NCI-H345 treated with DMSO at 0.1 percent for 48 hours (cell line): ENCODE data around the gene RAPGEF1.
"Not testable (repeated sequence)": the region's sequence is repeated elsewhere in the genome, so short reads cannot be mapped to it uniquely, and the experiment has no call there.

Experiments
- DNase-seq: peaks from one replicate; lab custom pipeline; 2025; ENCODE audit not compliant: unreplicated experiment; lab: John Stamatoyannopoulos, UW

The RAPGEF1 gene

GRCh38 chr9:131670247-131671132 is 69.4 kb downstream of the RAPGEF1 start:
- DNase-seq, result no peak

- DNase-seq, result no peak
Measured at GRCh38 chr9:131669269-131670157, 70.4 kb downstream of the RAPGEF1 start.

DNA sequence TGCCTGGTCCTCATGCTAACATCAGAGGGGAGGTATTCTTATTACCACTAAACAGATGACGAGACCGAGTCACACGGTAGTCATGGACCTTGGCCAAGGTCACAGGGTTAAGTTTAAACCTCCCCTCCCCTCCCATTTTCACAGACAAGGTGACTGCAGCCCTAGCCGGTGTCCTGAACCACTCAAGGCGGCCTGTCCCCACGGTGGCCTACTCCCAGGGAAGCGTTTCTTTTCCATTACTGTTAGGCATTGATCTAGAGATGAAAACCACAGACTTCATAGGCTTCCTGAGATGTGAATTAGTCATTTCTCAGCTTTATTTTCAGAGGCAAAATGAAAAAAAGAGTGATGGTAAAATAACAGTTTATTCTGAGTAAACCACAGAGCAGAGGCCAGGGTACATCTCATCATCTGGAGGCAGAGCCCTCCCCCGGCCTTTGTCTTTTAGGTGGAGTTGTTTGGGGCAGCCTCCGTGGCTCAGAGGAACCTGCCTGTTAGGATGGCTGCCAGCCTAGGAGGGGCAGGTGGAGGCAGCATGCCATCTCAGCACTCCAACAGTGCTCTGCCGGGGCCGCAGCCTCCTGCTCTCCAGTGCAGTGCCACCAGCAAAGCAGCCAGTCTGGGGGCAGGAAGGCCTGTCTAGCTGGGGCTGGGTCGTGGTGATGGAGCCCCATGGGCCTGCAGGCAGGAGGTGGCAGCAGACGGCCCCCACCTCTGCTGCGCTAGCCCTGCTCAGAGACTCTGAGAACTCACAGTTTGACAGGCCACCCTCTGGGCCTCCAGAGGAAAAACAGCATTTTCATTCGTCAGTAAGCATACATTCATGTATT is 71.2 kb downstream of the RAPGEF1 start:
- no peak for DNase-seq

DNA sequence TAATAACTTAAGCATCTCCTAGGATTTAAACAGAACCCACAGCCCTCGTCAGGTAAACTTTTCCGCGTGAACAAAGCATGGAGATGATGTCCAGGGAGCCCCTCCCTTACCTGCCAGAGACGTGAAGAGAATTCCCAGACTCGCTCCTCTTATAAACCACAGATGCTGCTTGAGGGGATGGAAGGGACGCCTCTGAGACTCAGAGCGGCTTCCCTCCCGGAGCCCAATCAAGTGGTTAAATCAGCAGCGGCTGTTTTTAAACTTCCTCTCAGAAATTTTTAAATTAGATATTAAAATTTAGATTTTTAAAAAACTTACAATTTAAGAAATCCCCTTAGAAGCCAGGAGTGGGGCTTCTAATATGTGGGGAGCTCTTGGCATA is 71.8 kb downstream of the RAPGEF1 start:
- DNase-seq, result no peak

- DNase-seq, result no peak
Measured at GRCh38 chr9:131667576-131667975, 72.3 kb downstream of the RAPGEF1 start.

GRCh38 chr9:131666774-131667173 is 73.1 kb downstream of the RAPGEF1 start:
- DNase-seq, result no peak

GRCh38 chr9:131666029-131666428 is 73.8 kb downstream of the RAPGEF1 start:
- no peak for DNase-seq

DNA sequence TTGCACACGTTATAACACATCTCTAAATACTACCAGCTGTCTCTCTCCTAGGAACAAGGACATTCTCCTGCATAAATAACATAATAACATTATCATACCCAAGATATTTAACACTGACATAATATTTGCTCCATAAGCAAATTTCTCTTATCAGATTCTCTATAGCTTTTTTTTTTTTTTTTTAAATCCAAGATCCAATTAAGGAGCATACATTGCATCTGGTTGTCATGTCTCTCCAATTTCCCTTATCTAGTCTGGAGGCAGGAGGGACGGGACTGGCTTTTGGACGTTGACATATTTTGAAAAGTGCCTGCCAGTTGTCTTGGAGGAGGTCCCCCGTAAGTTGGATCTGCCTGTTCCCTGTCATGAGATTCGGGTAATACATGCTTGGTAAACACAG is 76.6 kb downstream of the RAPGEF1 start:
- no peak for DNase-seq

DNA sequence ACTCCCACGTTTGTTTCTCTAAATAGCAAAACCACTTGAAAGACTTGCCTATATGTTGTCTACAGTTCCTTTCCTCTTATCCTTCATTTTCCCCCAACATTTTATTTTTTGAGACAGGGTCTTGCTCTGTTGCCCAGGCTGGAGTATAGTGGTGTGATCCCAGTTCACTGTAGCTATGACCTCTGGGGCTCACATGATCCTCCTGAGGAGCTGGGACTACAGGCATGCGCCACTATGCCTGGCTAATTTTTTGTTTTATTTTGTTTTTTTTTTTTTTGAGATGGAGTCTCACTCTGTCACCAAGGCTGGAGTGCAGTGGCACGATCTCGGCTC is 77.6 kb downstream of the RAPGEF1 start:
- not testable (repeated sequence) for DNase-seq

GRCh38 chr9:131661568-131662288 is 78.1 kb downstream of the RAPGEF1 start:
- DNase-seq, result no peak

GRCh38 chr9:131660466-131661405 is 79.1 kb downstream of the RAPGEF1 start:
- no peak for DNase-seq

DNA sequence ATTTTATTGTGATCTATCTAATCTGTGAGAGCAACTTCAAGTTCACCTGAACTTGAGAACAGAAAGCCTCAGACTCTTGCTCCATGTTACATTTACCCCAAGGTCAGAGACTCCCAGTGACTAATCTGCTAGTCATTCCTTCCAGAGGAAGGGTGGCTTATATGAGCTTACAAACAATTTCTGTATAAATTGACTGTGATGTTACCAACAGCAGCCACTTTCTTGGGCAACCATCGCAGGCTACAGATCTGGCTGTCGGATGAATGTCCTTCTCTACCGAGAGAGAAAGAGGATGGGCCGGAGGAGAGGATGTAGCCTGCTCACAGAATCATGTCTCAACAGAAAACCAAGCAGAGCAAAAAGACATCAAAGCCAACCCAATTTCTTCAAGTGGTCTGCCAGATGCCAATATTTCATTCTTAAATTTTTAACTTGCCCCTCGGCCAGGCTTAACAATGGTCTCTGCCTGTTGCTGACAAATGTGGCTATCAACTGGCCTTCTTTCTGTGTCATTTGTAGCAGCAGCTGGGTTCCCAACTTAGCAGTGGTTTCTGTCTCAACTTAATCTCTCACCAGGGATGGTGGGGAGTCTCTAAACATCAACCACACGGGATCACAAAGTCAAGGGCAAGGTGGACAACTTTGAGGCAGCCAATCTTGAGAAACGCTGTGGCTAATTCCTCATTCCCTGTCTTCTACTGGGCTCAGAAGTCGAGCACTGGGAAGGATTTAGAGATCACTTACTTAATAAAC is 81.3 kb downstream of the RAPGEF1 start:
- no peak for DNase-seq

GRCh38 chr9:131657940-131658339 is 81.9 kb downstream of the RAPGEF1 start:
- no peak for DNase-seq

GRCh38 chr9:131657456-131657855 is 82.4 kb downstream of the RAPGEF1 start:
- DNase-seq, result no peak

DNA sequence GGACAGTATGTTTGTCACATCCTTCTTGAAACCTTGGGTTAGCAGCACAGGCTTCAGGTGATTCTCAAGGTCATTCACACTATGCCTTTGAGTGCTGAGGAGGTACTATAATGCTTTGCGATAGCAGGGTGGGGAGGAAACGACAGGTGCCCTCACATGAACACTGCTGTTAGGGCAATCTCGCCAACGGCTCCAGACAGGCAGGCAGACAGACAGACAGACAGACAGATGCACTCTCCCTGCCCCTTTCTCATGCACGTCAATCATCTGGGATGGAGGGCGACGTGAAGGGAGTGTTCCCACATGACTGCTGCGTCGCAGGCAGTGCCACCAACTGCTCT is 82.9 kb downstream of the RAPGEF1 start:
- no peak for DNase-seq

DNA sequence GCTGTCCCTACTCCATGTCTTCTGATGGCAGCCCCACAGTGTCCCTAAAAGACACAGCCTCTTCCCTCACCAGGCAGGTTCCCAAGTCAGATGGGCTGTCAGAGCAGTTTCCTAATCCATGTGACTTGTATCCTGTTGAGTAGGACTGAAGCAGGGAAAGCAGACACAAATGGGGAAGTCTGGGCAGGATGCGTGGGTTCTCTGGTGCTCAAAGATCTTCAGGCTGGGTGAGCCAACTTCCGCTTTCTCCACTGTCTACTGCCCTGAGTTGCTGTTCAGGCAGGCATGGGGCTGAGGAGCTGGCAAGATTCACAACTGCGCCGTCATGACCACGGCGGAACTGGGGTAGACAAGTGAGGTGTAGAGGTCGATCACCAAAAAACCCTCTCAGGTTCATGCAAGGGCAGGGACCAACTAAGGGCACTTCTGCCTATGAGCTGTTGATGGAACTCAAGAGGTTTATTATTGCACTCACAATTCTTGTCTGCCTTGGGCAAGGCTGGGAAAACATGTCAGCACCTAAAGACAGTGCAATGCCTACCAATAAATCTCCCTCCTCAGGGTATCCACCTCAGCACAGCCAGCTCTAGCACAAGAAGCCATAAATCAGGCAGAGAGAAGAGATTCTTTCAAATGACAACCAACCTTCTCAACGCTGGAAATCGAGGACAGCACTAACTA is 83.4 kb downstream of the RAPGEF1 start:
- no peak for DNase-seq

GRCh38 chr9:131654369-131654768 is 85.5 kb downstream of the RAPGEF1 start:
- not testable (repeated sequence) for DNase-seq

DNA sequence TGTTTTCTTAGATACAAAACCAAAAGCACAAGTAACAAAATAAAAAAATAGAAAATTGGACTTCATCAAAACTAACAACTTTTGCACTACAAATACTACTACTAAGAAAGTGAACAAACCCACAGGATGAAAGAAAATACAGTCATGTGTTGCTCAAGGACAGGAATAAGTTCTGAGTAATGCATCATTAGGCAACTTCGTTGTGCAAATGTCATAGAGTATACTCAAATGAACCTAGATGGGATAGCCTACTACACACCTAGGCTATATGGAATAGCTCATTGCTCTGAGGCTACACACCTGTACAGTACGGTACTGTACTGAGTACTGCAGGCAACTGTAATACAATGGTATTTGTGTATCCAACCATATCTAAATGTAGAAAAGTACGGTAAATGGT is 88.3 kb downstream of the RAPGEF1 start:
- no peak for DNase-seq
